ENCODE data around the gene SPTBN2.

DNA sequence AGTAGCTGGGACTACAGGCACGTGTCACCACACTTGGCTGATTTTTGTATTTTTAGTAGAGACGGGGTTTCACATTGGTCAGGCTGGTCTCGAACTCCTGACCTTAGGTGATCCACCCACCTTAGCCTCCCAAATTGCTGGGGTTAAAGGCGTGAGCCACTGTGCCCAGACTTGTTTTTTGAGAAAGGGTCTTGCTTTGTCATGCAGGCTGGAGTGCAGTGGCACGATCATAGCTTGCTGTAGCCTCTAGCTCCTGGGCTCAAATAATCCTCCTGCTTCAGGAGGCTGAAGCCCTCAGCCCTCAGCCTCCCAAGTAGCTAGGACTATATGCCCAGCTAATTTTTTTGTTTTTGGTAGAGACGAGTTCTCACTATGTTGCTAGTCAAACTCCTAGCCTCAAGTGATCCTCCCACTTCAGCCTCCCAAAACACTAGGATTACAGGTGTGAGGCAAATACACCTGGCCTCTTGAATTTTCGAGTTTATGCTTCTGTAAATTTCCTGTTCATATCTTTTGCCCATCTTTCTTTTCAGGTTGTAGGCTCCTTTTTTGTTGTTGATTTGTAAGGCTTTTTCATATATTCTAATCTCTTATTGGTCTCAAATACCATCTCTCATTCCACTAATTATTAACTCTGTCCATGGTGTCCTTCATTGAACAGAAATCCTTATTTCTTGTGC lies 47.9 kb downstream of the SPTBN2 start:
- TF ChIP-seq, protein P1, sequence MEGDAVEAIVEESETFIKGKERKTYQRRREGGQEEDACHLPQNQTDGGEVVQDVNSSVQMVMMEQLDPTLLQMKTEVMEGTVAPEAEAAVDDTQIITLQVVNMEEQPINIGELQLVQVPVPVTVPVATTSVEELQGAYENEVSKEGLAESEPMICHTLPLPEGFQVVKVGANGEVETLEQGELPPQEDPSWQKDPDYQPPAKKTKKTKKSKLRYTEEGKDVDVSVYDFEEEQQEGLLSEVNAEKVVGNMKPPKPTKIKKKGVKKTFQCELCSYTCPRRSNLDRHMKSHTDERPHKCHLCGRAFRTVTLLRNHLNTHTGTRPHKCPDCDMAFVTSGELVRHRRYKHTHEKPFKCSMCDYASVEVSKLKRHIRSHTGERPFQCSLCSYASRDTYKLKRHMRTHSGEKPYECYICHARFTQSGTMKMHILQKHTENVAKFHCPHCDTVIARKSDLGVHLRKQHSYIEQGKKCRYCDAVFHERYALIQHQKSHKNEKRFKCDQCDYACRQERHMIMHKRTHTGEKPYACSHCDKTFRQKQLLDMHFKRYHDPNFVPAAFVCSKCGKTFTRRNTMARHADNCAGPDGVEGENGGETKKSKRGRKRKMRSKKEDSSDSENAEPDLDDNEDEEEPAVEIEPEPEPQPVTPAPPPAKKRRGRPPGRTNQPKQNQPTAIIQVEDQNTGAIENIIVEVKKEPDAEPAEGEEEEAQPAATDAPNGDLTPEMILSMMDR (IDR thresholded peaks at IDR 0.05) = no peak
- no peak for TF ChIP-seq POLR2A (IDR thresholded peaks at IDR 0.05)

Measured in testis (tissue), 2 donors.